K562 (cell line): ENCODE data around the gene SLC48A1. TPM values are rescaled to one million over a fixed set of nuclear protein-coding genes. Genes with fewer than 3 reads are reported as not detected.

ENCODE experiments used
- CBX3 ChIP-seq, 2 experiments: IDR thresholded peaks; 1 replicate in 1 of 2; 2 replicates in 1 of 2; pipeline ENCODE4 v1.6.1; 2012; ENCODE audit warnings: inconsistent platforms in 2 of 2, low read length in 2 of 2, borderline replicate concordance in 1 of 2, control low read depth in 1 of 2
- CGGBP1 ChIP-seq: fragments of 250-450 bp; sonication (Bioruptor Pico); IDR thresholded peaks from 2 replicates; pipeline ENCODE4 v1.9.0; 2021; ENCODE audit warnings: mild to moderate bottlenecking
- CHCHD3 ChIP-seq: fragments of 250-450 bp; sonication (Bioruptor Pico); IDR thresholded peaks from 2 replicates; pipeline ENCODE4 v2.1.2; 2022; ENCODE audit warnings: mild to moderate bottlenecking
- CREB3 ChIP-seq: fragments of 450-650 bp; conservative IDR thresholded peaks from 2 replicates; pipeline ENCODE4 v1.6.1; 2016; ENCODE audit warnings: missing genetic modification characterization, low read depth, mild to moderate bottlenecking, missing compliant biosample characterization, moderate library complexity
- FOXO4 ChIP-seq: fragments of 450-650 bp; formaldehyde crosslinking; IDR thresholded peaks from 2 replicates; pipeline ENCODE4 v1.4.0; 2020; ENCODE audit warnings: mild to moderate bottlenecking, moderate library complexity
- ILF3 ChIP-seq: fragments of 450-650 bp; IDR thresholded peaks from 2 replicates; pipeline ENCODE4 v1.6.1; 2018; ENCODE audit warnings: antibody characterized with exemption, mild to moderate bottlenecking, moderate library complexity, borderline replicate concordance
- MYC ChIP-seq, 2 experiments: fragments of 250-450 bp in 1 of 2; sonication (Bioruptor Pico) in 1 of 2; IDR thresholded peaks; 2 replicates each; pipeline versions ENCODE4 v1.5.1 to v1.6.1; 2012 to 2021; ENCODE audit warnings: low read depth in 2 of 2, borderline replicate concordance in 1 of 2, improper control_type of control experiment in 1 of 2, low read length in 1 of 2, mild to moderate bottlenecking in 1 of 2, moderate library complexity in 1 of 2
- RBBP5 ChIP-seq: fragments of 200-600 bp; sonication (generic); IDR thresholded peaks from 2 replicates; pipeline ENCODE4 v1.6.1; 2012; ENCODE audit warnings: borderline replicate concordance, mild to moderate bottlenecking, low read length, control low read depth, inconsistent platforms; ENCODE audit not compliant: insufficient read depth, poor library complexity, severe bottlenecking
- SP1 ChIP-seq: sonication (generic); formaldehyde crosslinking; IDR thresholded peaks from 2 replicates; pipeline ENCODE4 v1.8.1; 2022; ENCODE audit warnings: mild to moderate bottlenecking, missing genetic modification reagents
- XRCC3 ChIP-seq: fragments of 450-650 bp; IDR thresholded peaks from 2 replicates; pipeline ENCODE4 v1.6.1; 2017; ENCODE audit warnings: mild to moderate bottlenecking, moderate library complexity
- ZBTB40 ChIP-seq, 2 experiments: fragments of 450-650 bp in 1 of 2; sonication (generic) in 1 of 2; formaldehyde crosslinking in 1 of 2; IDR thresholded peaks; 2 replicates each; pipeline versions ENCODE4 v1.7.1 to v1.9.0; 2016 to 2022; ENCODE audit warnings: inconsistent platforms in 1 of 2, mild to moderate bottlenecking in 1 of 2, missing genetic modification reagents in 1 of 2
- ZNF143 ChIP-seq: sonication (generic); formaldehyde crosslinking; IDR thresholded peaks from 2 replicates; pipeline ENCODE4 v1.9.0; 2022; ENCODE audit warnings: mild to moderate bottlenecking, missing genetic modification reagents
- ZSCAN29 ChIP-seq: fragments of 450-650 bp; IDR thresholded peaks from 2 replicates; pipeline ENCODE4 v1.6.1; 2017
- polyA plus RNA-seq, 8 experiments: library from polyadenylated mRNA; depleted of rRNA in 4 of 8; stranded (reverse) in 5 of 8; unstranded in 3 of 8; fragments of >200 nt; fragmentation: Nextera tagmentation in 2 of 8; fragmentation: Illumina TruSeq in 1 of 8; extraction: Ambion mirVana in 2 of 8; extraction: Trizol in 1 of 8; gene quantifications; 2 replicates each; pipeline versions ENCODE4 v1.2.1 to v1.2.3, GENCODE V29; 2011 to 2014; ENCODE audit warnings: inconsistent platforms in 1 of 8, missing spikeins in 1 of 8
- total RNA-seq, 7 experiments: library from RNA; depleted of rRNA in 6 of 7; stranded (reverse); fragments of >200 nt in 6 of 7; fragmentation: Illumina TruSeq in 2 of 7; extraction: Trizol in 2 of 7; gene quantifications; 2 replicates each; pipeline versions ENCODE4 v1.2.1 to v1.2.3, GENCODE V29; 2011 to 2021; ENCODE audit warnings: low replicate concordance in 1 of 7

SLC48A1 gene
- total and polyA plus RNA-seq, 9 of the 15 experiments (the other 6 are each of a cell fraction or from before 2014, with no cell fraction given), result 10.7 to 37.5 (median 18.7) TPM

GRCh38 chr12:47775100-47775911 lies 2.3 kb downstream of the SLC48A1 start (continued):
- TF ChIP-seq ZNF143 (no peak), XRCC3 (no peak), CHCHD3 (no peak), RBBP5 (peak; percentile 51), CGGBP1 (CRISPR knock-in tag) (no peak), ZBTB40 (IDR thresholded peaks at IDR 0.05) (no peak), ZBTB40 (CRISPR knock-in tag; IDR thresholded peaks at IDR 0.05) (no peak), ZSCAN29 (no peak), FOXO4 (CRISPR knock-in tag) (no peak), ILF3 (no peak), CBX3 (IDR thresholded peaks at IDR 0.05; ENCODE audit: borderline replicate concordance in 1 of 2, low read length in 2 of 2) (0 out of 3 replicates have a peak, but pooled peaks of 1 of the 2 experiments have one; percentile 14), SP1 (CRISPR knock-in tag) (peak; percentile 8; the same call in 1 of the 2 replicates), MYC (IDR thresholded peaks at IDR 0.05; ENCODE audit: low read depth, low read length) (peak; percentile 64; the same call in 1 of the 2 replicates), MYC (CRISPR knock-in tag; IDR thresholded peaks at IDR 0.05; ENCODE audit: borderline replicate concordance, low read depth) (no peak), CREB3 (tag) (peak; percentile 85; the same call in 1 of the 2 replicates)
